ENCODE measurements around the gene CCDC196.
"Not testable (repeated sequence)": the region's sequence is repeated elsewhere in the genome, so short reads cannot be mapped to it uniquely, and the experiment has no call there.

Gene CCDC196

GRCh38 chr14:66495218-66496098 is 9.3 kb downstream of the CCDC196 start:
- DNase-seq (ENCODE audit: low read depth): no peak

- DNase-seq (ENCODE audit: low read depth): no peak
Observed at GRCh38 chr14:66496188-66496807, 10.1 kb downstream of the CCDC196 start.

GRCh38 chr14:66496911-66497310 is 10.7 kb downstream of the CCDC196 start:
- no peak for DNase-seq (ENCODE audit: low read depth)

- DNase-seq (ENCODE audit: low read depth): no peak
Observed at GRCh38 chr14:66498311-66498710, 12.1 kb downstream of the CCDC196 start.

- DNase-seq (ENCODE audit: low read depth): no peak
Observed at GRCh38 chr14:66501592-66501991, 15.4 kb downstream of the CCDC196 start.

GRCh38 chr14:66502836-66503235 is 16.7 kb downstream of the CCDC196 start:
- DNase-seq (ENCODE audit: low read depth): not testable (repeated sequence)

- DNase-seq (ENCODE audit: low read depth): no peak
Observed at GRCh38 chr14:66503532-66503931, 17.4 kb downstream of the CCDC196 start.

GRCh38 chr14:66507181-66507721 is 21.1 kb downstream of the CCDC196 start:
- DNase-seq (ENCODE audit: low read depth): no peak

- peak; percentile 86 for DNase-seq (ENCODE audit: low read depth)
Observed at GRCh38 chr14:66507722-66508546, 21.8 kb downstream of the CCDC196 start, which contains the start of gene GPHN. GPHN (plus strand) TSS chr14:66508147.

- no peak for DNase-seq (ENCODE audit: low read depth)
Observed at GRCh38 chr14:66508547-66508845, 22.3 kb downstream of the CCDC196 start.

GRCh38 chr14:66508846-66509621 is 22.9 kb downstream of the CCDC196 start:
- DNase-seq (ENCODE audit: low read depth): peak; percentile 35

- no peak for DNase-seq (ENCODE audit: low read depth)
Observed at GRCh38 chr14:66509874-66510273, 23.7 kb downstream of the CCDC196 start.

GRCh38 chr14:66511849-66512248 is 25.7 kb downstream of the CCDC196 start:
- DNase-seq (ENCODE audit: low read depth): no peak

GRCh38 chr14:66514213-66514612 is 28.0 kb downstream of the CCDC196 start:
- no peak for DNase-seq (ENCODE audit: low read depth)

GRCh38 chr14:66530526-66530925 is 44.4 kb downstream of the CCDC196 start:
- DNase-seq (ENCODE audit: low read depth): no peak

GRCh38 chr14:66539034-66539433 is 52.9 kb downstream of the CCDC196 start:
- no peak for DNase-seq (ENCODE audit: low read depth)

GRCh38 chr14:66540038-66540437 is 53.9 kb downstream of the CCDC196 start:
- DNase-seq (ENCODE audit: low read depth): no peak

GRCh38 chr14:66541627-66542026 is 55.5 kb downstream of the CCDC196 start:
- no peak for DNase-seq (ENCODE audit: low read depth)

GRCh38 chr14:66543996-66544395 is 57.8 kb downstream of the CCDC196 start:
- no peak for DNase-seq (ENCODE audit: low read depth)

- not testable (repeated sequence) for DNase-seq (ENCODE audit: low read depth)
Observed at GRCh38 chr14:66545191-66545590, 59.0 kb downstream of the CCDC196 start.

- DNase-seq (ENCODE audit: low read depth): not testable (repeated sequence)
Observed at GRCh38 chr14:66545751-66546150, 59.6 kb downstream of the CCDC196 start.

All from activated T-cell treated with anti-CD3 and anti-CD28 coated beads for 24 hours (primary cell).